GM18861 (cell line): ENCODE data around the gene GRIA1.

Experiments
- ATAC-seq: cut with Tn5 transposase; IDR thresholded peaks from one replicate; pipeline ENCODE4 v1.9.1; 2021; ENCODE audit not compliant: unreplicated experiment

GRIA1 gene

DNA sequence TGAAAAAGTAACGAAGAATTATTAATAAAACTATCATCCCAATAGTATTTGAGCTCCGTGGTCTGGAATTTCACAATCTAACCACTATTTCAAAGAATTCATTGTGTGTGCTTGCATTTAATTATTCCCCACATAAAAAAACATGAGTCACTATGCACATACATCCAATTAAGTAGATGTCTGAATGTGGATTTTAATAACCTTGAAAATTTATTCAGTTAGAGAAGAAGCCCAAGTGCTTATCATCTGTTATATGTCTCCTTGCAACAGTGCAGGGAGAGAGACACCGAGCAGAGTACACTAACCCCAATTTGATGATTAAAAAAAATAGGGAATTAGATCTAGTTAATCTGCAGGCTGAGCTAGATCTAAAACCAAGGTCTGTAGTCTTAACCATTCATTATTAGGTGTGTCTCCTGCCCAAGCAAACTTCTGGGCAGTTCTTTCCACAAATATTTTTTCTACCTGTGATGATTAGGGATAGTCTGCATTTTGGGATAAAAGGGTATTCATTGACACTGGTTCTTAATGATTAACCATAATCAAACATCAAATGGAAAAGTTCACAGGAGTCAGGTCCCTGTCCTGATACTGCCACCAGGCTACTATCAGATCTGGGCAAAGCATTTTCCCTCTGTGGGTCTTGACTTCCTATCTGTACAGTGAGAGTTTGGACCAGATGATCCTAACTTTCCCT, 164.2 kb downstream of the GRIA1 start:
- ATAC-seq: no peak

DNA sequence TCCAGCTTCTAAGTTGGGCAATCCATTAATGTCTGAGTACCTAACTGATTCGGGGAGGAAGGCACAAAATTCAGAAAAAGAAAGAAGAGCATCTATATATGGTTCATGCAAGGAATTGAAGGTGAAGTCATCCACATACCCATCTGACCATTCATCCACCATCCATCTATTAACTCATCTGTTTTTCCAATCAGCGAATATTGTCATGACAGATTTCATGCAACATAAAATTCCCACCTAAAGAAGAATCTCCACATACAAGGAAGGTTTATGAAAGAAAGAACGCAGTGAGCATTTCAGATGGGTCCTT, 164.7 kb downstream of the GRIA1 start:
- no peak for ATAC-seq

DNA sequence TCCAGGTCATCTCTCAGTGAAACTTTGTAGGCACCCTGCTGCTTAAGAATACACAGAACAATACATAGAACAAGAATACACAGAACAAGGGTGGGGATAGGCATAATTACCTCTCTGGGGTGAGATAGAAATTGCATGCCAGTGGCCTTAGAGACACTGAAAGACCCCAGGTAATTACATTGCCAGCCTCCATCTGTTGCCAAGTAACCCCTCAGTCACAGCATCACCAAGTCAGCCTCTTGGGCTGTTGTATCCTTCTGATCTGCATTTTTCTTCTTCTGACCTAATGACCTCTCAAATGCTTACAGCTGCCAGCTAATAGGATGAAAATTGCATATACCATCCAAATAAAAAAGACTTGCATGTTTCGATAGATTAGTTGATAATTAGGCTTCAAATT, 167.7 kb downstream of the GRIA1 start:
- no peak for ATAC-seq

DNA sequence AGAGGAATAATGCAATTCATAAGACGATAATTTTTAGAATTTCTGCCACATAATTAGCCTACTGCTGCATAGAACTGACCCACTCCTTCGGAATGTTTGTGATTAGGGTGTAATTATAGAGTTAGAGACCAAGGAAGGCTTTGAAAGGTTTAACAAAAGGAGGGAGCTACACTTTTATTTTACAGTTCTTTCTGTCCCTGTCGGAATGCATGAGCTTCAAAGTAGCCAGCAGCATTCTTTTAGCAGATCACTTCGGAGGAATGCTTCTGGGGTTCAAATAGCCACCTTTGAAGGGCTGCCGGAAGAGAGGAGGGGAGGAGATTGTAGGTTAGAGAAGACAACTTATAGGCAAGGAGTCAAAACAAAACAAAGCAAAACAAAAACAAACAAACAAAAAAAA, 168.1 kb downstream of the GRIA1 start:
- ATAC-seq: no peak

DNA sequence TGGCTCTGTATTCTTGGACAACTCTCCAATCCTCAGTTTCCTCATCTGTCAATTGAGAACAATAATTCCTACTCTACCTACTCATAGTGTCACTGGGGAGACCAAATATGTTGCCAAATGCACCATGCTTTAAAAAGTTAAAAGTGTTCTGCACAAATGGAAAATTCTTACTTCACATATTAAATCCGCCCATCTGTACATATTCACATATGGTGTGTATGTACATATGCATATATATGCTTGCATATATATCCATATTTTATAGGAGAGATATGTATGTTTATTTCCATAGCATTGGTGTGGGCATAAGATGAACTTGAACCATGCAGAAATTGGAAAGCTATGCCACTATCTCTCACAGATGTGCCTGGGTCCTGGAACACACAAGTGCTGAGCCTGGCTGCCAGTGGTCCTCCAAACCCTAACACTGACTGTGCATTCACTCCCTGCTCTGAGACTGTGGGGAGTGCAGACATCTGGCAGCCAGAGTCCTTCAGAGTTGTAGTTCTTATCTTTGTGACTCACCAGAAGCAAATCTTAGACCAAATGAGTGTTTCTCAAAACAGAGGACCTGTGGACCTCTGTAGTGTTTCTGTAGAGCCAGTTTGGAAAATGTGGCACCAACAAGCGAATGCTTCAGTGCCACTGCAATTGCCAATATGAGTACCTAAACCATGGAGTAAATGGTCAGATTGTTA, 168.7 kb downstream of the GRIA1 start:
- no peak for ATAC-seq

DNA sequence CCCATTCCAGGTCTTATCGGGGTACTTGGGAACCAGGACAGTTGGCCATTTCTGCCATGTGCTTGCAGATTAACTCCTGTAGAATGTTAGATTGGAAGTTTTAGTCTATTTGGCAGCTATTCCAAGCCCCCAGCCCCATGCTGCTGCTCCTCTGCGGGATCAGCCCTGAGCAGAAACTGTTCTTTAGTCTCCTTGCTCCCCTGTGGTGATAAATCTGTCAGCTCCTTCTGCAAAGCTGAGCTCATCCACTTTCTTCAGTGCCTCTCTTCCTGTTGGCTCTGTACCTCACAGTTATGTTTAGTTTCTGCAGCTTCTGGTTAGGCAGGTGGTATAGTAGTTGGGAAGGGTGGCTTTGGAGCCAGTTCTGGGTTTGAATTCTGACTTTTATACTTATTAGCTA, 170.4 kb downstream of the GRIA1 start:
- ATAC-seq: no peak

DNA sequence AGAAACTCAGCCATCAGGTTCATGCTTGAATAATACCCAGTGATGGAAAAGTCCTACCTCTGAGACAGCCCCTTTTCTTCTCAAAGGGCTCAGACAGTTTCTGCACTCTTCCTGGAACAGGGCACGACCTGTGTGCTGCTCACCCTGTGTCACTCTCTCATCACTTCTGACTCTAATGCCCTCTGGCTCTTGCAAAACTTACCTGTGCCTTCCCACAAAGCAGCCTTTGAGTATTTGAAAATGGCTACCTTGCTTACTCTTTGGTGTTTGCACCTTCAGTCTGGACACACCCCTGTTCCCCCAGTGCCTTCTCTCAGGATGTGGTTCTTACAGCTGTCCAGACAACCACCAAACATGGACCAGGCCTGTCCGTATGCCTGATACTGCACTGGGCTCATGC, 171.4 kb downstream of the GRIA1 start:
- no peak for ATAC-seq

DNA sequence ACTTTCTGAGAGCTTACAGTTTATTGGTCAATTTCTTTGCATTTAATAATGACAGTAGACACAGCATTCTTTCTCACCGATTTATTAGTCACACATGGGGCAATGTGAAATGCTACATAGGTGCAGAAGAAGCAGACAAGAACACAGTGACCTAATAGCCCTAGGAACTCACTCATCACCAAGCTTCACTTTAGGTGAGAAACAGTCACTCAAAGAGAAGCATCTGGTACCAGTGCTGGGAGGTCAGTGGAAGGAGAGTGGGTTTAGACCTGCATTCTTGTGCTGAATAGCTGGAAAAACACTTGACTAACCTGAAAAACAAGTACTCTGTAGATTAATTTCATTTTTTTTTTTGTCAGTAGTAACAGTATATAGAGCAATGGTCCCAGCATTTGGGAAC, 179.6 kb downstream of the GRIA1 start:
- ATAC-seq: no peak

DNA sequence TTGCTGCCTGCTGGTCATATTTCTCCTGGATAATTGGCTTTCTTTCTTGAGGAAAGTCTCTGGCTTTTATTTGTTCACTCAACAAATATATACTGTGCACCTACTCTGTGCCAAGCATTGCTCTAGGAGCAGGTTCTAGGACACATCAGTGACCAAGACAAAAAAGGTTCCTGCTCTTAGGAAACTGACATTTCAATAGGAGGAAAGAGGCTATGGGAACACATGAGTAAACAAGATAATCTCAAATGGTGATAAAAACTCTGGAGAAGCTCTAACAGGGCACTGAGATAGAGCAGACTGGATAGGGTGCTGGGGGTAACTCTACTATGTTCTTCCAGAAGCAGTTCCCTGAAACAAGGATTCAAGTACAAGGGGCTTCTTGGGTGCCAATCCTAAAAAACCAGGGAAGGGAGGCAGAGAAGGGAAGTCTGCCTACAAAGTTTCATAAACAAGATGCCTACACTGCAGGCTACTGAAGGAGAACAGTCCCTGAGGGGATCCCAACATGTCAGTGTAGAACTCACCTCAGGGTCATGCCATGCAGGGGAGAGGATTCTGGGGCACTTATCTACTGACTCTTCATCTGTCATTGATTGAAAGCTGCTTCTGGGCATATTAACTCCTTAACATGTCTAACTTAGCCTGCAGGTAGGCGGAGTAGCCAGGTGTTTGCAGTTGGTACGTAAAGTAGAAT, 181.3 kb downstream of the GRIA1 start:
- ATAC-seq: no peak

DNA sequence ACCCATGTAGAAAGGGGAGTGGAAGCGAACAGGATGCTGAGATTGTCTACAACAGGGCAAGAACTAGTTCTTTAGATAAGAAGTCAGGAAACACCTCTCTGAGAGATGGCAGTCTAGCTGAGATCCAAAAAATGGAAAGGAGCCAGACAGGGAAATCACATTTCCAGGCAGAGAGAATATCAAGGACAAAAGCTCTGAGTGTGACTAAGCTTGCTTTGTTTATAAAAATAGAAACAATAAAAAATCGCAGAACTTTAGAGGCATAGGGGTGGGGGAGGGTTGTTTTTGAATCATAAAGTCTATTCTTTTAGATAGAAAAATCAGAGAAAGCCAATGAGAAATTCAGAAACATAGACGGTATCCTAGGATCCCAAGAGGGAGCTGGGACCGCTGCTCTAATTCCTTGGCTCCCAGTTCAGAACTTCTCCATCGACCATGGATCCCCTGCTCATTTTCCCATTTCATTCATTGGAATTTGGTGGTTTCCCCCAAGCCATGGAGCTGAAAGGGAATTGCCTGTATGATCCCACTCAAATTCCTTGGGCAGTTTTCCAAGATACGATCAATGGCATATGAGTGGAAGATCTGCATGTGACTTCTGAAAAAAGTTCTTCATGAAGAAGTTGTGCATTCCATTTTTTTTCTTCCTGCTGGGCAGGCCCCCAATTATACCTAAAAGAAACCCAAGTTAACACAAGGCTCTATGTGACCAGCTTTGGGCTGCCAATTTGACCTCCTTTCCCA, 182.0 kb downstream of the GRIA1 start:
- ATAC-seq: no peak

DNA sequence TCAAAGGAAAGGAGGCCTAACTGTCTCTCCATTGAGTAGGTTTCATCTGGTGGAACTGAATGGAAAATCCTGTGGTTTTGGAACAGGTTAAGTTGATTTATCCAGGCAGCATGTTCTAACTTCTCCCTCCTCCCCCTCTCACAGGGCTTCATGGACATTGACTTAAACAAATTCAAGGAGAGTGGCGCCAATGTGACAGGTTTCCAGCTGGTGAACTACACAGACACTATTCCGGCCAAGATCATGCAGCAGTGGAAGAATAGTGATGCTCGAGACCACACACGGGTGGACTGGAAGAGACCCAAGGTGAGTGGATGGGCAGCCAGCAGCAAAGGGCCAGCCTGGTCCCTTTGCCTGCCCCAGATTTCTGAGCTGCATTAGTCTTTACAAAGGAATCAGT, 183.9 kb downstream of the GRIA1 start:
- ATAC-seq: no peak

DNA sequence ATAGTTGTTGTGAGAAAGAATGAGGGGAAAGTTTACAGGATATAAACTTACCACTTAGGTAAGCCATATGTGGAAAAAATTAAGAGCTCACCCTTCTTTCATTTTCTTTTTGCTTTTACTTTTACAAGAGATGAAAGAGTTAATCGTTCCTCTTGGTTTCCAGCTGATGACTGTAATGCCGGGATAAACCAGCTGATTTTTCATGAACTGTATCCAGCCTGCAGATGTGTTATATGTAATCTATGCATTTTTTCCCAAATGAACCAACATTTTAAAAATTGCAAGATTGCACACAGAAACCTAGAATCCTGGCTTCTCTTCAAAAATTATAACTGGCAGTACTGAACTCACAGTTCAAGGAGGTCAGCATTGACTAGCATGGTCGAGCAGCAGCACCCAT, 185.9 kb downstream of the GRIA1 start:
- no peak for ATAC-seq

DNA sequence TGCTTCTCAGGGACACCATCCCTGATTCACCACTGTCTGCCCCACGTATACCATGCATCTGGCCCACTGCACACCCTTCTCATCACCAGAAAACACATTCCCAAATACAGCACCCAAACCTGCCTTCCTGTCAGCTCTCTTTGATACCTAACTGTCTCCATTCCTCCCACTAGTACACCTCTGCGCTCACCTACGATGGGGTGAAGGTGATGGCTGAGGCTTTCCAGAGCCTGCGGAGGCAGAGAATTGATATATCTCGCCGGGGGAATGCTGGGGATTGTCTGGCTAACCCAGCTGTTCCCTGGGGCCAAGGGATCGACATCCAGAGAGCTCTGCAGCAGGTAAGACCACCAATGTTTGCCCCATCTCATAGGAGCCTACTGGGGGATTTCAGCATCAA, 186.4 kb downstream of the GRIA1 start:
- no peak for ATAC-seq

DNA sequence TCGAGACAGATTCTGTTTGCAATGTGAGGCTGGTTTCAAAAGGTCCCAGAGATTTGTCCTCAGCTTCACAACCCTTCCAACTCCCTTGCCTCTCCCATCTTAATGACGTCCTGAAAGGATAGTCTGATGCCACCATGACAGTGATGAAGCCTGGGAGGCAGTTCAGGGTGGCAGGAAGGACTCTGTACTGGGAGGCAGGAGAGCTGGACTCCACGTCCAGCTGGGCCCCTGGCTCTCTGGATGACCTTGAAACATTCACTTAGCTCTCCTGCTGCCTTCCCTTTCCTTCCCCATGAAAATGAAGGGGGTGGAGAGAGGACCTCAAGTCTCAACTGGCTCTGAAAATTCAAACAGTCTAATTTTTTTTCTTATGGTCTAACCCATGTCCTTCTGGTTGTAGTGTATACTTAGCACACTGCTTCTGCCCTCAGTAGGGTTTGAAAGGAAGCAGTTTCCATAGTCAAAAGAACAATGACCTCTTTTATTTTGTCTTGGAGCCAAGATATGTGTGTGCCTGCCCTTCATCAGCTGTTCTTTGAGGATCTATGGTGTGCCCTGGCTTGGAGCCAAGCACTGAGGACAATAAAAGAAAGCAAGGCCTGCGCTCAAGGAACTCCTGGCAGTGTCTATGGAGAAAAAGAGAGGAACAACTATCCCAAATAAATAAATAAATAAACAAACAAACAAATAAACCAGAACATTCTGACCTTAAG, 188.3 kb downstream of the GRIA1 start:
- ATAC-seq: no peak

DNA sequence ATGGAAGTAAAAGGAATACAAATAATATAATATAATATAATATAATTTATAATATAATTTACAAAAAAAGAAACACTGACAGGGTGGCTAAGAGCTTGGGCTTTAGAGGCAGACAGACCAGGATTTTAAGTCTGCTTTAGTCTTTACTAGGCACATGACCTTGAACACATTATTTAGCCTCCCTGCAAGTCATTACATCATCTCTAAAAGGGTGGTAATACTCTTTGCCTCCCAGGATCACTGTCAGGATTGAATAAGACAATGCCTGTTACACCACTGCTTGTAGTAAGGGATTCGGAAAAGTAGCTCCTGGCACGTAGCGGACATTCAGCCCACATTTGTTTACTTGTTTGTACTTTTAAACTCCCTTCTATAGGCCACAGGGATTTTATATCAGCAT, 199.8 kb downstream of the GRIA1 start:
- no peak for ATAC-seq

DNA sequence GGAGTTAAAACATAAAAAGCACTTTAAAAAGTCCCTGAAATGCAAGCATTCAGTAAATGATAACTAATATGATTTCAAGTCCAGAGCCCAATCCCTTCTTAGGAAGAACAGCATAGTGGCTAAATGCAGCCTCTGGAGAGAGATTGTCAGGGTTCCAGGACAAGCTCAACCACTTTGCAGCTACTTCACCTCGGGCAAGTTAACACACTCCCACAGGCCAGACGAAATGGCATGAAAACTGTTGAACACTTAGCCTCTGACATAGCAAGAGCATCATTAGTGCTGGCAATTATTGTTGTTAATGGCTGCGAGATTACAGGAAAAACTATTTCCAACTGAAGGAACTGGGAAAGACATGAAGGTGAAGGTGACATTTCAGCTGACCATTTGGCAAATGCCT, 205.8 kb downstream of the GRIA1 start:
- ATAC-seq: no peak

DNA sequence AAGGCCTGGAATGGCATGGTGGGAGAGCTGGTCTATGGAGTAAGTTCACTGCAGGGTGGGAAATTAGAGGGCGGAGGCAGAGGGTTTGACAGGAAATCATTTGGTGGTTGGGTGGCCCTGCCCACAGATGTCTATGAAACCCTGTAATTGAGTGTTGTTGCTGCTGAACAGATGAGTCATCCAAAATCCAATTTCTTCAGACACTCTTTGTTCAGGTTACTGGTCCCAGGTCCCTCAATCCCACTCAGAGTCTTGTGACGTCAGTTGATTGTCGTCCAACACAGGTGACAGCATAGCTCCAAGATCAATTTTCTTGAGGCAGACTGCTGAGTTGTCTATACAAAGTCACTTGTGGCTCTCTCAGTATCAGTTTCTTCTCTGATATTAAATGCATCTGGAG, 208.6 kb downstream of the GRIA1 start:
- ATAC-seq: no peak

DNA sequence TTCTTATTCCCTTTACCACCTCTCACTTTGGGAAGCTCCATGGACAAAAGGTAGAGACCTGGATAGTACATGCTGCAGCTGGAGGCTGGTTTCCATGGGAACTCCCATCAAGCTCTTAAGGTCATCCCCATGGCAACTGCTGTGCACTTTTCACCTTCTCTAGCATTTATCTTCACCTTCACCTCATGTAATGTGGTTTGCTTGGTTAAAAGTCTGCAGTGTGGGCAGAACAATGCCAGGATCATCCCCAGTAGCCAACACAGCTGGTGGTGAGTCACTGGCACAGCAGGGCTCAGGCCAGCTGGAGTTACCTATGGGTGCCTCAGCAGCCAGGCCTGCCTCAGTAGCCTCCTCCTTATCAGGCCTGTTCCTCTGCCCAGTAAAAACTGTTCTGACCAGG, 210.5 kb downstream of the GRIA1 start:
- ATAC-seq: no peak

DNA sequence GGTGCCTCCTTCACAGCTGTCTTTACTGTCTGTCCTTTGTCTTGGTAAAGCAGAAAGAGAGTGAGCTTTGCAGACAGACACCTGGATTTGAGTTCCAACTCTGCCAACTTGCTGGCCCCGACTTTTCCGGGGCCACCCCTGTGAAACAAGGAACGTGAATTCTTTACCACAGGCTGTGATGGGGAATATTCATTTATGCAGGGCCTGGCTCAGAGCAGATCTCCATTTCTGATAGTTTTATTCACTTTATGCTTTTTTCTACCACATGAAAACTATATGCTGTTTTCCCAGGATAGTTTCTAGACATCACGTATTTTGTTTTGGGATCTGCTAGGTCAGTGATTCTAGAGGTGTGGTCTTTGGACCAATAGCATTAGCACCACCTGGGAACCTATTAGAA, 211.8 kb downstream of the GRIA1 start:
- no peak for ATAC-seq

DNA sequence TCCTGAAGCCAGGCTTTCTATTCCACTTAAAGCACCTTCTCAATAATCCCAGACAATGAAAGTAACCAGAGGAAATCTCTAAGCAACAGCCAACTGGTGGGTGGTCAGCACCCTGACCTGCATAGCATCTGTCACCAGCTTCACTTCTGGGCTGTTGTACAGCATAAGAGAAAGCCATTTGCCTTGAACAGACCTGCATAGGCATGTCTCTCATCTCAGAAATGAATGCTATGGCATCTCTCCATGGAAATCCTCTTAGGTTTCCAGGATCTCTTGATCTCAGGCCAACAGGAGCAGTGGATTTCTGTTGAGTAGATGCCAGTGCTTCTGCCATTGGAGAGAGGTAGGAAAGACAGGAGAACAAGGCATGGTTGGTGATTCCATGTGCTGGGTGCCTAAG, 213.6 kb downstream of the GRIA1 start:
- no peak for ATAC-seq

DNA sequence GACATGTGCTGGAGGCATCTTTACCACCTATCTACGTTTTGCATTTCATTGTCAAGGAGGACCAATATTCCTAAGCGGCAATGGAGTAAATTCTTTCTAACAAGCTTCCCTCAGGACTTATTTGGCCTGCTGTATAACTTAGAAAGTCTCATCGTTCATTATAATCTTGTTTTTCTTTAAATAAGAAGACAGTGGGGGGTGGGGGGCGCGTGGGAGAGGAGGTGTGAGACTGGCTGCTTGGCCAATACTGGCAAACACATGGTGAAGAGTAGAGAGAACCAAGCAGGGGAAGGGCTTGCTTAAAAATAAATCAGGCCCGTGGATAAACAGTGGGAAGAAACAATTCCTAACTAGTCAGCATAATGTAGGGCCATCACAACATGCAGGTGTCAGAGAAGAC, 217.2 kb downstream of the GRIA1 start:
- no peak for ATAC-seq
